NCI-H345 (cell line): ENCODE results near the gene G6PC3.

Experiments
- DNase-seq: peaks from one replicate; lab custom pipeline; 2025; lab: John Stamatoyannopoulos, UW

Gene G6PC3

DNA sequence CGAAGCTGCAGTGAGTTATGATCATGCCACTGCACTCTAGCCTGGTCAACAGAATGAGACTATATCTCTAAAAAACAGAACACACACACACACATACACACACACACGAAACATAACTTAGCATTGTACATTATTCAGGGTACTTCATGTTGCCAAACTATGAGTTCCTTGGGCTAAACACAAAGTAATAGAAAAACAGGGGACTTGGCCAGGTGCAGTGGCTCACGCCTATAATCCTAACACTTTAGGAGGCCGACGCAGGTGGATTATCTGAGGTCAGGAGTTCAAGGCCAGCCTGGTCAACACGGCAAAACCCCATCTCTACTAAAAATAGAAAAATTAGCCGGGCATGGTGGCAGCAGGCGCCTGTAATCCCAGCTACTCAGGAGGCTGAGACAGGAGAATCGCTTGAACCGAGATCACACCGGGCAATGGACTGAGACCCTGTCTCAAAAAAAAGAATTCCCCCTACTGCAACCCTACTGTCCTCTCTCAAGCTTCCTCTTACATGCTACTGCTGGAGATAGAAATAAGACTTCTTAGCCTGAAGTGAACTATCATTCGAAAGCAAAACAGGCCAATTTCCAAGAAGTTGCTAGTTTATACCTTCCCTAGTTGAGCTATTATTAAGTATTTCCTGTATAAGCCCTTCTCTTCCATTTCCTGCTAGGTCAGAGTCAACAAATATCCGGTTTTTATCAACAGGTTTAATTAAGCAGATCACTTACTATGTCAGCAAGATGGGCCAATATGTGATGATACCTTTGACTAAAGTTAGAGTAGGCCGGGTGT, 11.2 kb upstream of the G6PC3 start:
- no peak for DNase-seq

DNA sequence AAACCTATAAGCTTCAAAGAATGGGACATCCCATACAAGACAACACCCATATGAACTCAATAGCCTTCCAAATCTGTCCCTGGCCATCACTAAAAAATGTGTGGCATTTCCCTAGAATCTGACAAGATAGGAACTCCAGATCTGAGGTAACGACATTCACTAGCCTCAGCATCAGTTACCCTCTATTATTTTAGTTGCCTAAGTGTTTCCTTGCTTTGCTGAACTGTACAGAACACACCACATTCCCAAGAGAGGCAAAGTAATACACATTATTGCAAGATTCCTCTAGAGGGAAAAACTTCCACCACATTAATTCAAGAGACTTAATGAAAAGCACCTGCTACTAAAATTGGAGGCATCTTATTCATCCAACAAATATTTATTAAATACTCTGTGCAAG, 9.1 kb upstream of the G6PC3 start:
- DNase-seq, result no peak

GRCh38 chr17:44062871-44063270, 7.7 kb upstream of the G6PC3 start:
- no peak for DNase-seq

GRCh38 chr17:44063704-44064639, 6.6 kb upstream of the G6PC3 start:
- DNase-seq, result no peak

- no peak for DNase-seq
These were observed 4.8 kb upstream of the G6PC3 start for GRCh38 chr17:44065668-44066203.

DNA sequence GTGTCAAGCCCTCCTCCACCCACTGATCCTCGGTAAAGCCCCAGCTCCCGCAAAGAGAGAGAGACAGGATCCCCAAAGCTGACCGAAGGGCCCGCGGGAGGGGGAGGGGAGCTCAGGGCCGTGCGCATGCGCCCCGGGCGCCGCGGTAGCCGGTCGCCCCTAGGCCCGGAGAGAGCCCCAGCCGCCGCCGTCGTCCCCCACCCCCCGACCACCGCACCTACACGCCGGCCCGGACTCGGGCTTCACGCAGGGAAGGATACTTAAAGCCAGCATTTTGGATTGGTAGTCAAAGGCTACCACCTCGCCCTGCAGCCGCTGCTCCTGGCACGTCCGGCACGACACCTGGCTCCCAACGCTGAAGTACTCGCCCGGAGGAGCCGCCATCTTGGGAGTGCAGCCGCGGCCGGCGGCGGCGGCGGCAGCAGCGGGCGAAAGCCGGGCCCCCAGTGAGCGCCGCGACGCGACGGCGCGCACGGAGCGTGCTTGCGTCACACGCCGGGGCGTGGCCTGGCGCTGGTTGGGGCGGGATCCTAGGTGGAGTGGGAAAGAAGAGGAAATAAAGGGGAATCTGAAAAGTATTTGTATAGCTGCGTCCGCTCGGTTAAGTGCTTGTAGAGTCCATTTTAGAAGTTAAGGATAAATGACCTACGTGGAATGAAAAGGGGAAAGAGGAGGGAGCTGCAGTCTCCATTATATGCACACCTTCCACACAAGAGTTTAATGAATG, 4.2 kb upstream of the G6PC3 start, which contains the start of gene LSM12:
LSM12 (minus strand) TSS at position 468 of the 727 bp plus-strand sequence; CDS start at position 384, 84 bp downstream.
- peak; percentile 95 for DNase-seq

GRCh38 chr17:44067545-44067940, 3.0 kb upstream of the G6PC3 start:
- no peak for DNase-seq

DNA sequence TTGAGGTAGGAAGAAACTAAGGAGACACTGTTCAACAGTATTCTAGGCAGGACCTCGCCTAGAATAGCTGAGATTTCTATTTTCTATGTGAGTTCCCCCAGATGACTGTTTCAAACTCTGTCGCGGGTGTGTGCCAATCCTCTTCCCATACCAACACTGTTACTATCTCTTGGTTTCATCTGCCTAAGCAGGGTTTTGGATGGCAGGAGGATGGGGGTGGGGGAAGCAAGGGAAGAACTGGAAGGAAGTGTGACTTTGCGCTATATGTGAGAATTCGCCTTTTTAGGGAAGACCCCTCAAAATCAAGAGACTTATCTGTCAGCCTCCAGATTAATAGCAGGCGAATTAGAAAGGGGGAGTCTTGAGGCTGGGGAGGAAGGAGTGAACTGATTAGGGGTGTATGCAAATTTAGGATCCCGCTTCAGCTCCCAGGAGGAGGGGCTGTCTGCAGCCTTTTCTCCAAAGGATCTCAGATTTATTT, 521 bp upstream of the G6PC3 start:
- DNase-seq, result no peak

- DNase-seq, result no peak
These were observed 624 bp downstream of the G6PC3 start for GRCh38 chr17:44071198-44071520.

DNA sequence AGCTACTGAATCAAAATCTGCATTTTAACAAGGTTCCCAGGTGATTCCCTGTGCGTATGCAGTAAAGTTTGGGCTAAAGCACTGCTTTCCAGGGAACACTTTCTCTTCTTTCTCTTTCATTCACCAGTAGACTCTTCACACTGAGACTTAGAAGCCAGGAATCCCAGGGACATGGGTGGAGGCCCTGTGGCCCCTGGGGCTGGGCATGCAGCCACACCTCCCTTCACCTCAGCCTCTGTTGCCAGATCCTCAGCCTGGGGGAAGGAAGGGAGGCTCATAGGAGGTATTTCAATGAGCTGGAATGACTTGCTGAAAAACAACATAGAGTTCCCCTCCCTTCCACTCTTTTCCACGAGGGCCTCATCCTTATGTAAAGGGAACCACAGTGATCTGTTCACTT, 1.2 kb downstream of the G6PC3 start:
- no peak for DNase-seq

- DNase-seq, result peak; percentile 29
These were observed 3.8 kb downstream of the G6PC3 start for GRCh38 chr17:44074231-44074910.

DNA sequence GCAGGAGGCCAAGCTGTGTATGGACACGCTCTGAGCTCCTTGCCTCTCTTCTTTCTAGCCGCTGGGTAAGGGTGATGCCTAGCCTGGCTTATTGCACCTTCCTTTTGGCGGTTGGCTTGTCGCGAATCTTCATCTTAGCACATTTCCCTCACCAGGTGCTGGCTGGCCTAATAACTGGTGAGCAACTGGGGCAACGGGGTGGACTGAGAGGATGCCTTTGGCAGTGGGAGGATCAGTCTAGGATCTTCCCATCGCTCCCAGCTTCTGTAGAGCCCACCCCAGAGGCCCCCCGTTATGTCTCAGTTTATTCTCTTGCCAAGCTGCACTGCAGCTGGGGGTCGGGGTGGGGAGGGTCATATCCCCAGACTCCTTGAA, 4.4 kb downstream of the G6PC3 start:
- DNase-seq, result no peak

GRCh38 chr17:44075598-44076293, 5.2 kb downstream of the G6PC3 start:
- no peak for DNase-seq

DNA sequence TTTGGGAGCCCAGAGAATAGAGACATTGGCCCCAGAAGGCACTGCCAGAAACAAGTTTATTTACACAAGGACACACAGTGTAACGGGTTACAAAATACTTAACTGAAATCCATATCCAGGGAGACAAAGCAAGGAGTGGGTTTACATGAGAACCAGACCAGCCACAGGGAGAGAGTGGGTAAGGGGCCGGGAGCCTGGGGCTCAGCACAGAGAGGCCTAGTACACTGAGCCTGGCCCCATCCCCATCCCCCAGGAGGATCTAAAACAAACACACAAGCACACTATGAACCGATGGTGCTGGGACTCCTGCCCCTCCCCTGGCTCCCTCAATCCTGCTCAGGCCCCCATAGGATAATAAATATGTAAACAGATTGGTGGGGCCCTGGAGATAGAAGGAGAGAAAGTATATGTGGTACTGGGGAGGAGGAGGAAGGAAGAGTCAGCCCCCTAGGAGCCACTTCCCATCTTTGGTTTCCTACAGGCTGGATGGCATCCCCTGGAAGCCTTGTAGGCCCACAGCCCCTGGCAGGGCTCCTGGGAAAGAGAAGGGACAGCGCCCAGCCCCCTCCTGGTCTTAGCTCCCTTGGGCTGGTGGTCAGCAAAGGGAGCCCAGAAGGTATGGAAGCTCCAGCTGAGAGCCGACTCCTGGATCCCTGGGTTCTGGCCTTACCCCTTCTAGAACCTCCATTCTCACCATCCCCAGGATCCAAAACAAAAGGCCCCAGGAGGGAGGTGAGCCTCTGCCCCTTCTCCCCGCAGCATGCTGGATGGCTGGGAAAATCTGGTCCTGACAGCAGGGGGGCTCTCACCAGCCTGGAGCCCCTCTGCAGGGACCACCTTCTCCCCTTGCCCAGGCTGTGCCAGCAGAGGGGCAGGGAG, 6.4 kb downstream of the G6PC3 start:
- no peak for DNase-seq

DNA sequence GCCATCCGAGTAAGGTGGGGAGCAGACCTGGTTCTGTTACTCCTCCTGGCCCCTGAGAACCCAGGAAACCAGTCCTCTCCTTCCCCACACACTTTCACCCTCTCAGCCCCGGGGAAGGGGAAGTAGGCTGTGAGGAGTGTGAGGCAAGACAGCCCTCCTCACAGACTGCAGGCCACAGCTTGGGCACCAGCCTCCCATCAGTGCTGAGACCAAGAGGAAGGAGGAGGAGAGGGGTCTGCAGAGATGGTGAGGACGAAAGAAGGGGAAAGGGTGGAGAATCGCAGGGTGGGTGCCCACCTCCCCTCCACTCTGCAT, 7.0 kb downstream of the G6PC3 start:
- DNase-seq, result no peak

DNA sequence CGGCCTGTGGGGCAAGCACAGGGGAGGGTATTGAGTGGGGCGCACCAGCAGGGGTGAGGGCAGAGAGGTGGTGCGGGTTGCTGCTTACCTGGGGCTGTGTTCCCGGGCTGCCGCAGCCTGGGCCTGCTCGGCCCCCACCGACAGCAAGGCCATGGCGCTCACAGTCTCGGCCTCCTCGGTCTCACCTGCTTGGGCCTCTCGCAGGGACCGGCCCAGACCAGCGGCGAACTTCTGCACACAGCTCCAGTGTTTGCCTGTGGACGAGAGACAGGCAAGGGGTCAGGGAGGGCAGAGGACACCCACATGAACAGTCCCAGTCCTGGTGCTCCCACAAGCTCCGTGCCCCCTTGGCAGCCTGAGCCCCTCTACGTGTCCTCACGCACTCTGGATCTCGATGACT, 7.9 kb downstream of the G6PC3 start:
- no peak for DNase-seq

DNA sequence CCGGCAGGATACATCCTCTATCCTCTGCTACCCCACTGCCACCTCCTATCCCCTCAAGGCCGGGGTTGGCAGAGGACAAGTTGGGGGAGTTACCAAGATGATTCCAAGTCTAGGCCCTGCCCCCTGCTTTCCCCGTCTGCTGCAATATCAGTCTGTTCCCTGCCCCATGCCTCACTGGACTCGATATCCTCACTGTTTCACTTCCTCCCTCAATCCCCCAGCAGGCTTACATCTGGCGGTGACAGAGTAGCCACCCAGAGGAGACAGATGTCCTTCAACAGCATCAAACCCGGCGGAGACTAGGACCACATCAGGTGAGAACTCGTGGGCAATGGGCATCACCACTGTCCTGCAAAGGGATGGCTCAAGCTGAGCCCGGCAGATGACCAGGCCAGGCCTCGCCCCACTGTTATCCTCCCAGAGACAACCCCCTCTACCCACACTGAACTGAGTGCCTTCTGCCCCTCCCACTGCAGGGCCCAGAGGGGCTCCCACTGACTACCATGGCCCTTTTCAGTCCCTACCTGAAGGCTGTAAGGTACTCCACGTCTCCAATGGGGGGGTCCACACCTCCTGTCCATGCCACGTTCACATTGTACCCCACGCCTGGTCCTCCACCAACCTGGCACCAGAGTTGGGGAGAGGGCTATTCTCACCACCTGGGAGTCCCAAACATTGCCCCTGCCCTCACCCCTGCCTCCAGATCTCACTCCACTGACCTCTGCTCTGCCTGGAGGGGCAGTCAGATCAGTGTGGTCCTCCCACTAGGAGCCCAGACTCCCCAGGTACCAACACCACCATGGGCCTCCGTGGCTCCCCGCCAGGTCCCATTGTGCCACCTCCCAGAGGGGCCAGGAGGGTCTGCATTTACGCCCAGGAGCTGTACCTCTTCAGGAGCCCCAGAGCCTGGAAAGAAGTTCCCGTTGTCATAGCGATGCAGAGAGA, 9.6 kb downstream of the G6PC3 start:
- no peak for DNase-seq

- DNase-seq, result no peak
These were observed 11.1 kb downstream of the G6PC3 start for GRCh38 chr17:44081681-44082080.
